ENCODE measurements around the gene VAMP5. TPM values are rescaled to one million over a fixed set of nuclear protein-coding genes. Genes with fewer than 3 reads are reported as not detected.
A peak's percentile ranks its signal among the peaks of the same experiment; 100 is the strongest.

VAMP5 gene
- total and polyA plus RNA-seq, 9 of the 15 experiments (the other 6 are each of a cell fraction or from before 2014, with no cell fraction given) = 0.54 to 1.9 (median 1.5) TPM; not detected in 2

GRCh38 chr2:85595301-85596025 is 11.2 kb downstream of the VAMP5 start, which contains the start of gene RNF181 (continued):
- no peak for TF ChIP-seq ZNF121 (CRISPR knock-in tag; conservative IDR thresholded peaks at IDR 0.05)
- TF ChIP-seq ZNF311 (CRISPR knock-in tag; IDR thresholded peaks at IDR 0.05) = no peak
- TF ChIP-seq KAT8 (IDR thresholded peaks at IDR 0.05; ENCODE audit: low read depth) = no peak
- TF ChIP-seq NR1H2 (CRISPR knock-in tag; IDR thresholded peaks at IDR 0.05) = no peak
- no peak for TF ChIP-seq ZBTB2 (IDR thresholded peaks at IDR 0.05)
- no peak for TF ChIP-seq TRIM24 (IDR thresholded peaks at IDR 0.05)
- no peak for TF ChIP-seq STAT5A (IDR thresholded peaks at IDR 0.05; ENCODE audit: borderline replicate concordance, low read length)
- TF ChIP-seq ZFP30 (CRISPR knock-in tag; IDR thresholded peaks at IDR 0.05; ENCODE audit: borderline replicate concordance) = no peak
- TF ChIP-seq ETV1 (tag; conservative IDR thresholded peaks at IDR 0.05; ENCODE audit: low read depth) = peak; percentile 78; the same call in 1 of the 2 replicates
- TF ChIP-seq SIN3A (IDR thresholded peaks at IDR 0.05; ENCODE audit: borderline replicate concordance in 2 of 2, control insufficient read depth in 1 of 2, low read depth in 2 of 2, low read length in 2 of 2) = peak; percentile 58 to 68; a peak in 2 of 4 replicates
- TF ChIP-seq HES1 (IDR thresholded peaks at IDR 0.05; ENCODE audit: low read depth) = no peak
- TF ChIP-seq MCM7 (IDR thresholded peaks at IDR 0.05) = no peak
- TF ChIP-seq MEF2D (tag; conservative IDR thresholded peaks at IDR 0.05; ENCODE audit: low read depth) = no peak
- no peak; the same call in 1 of the 2 replicates for TF ChIP-seq MYBL2 (IDR thresholded peaks at IDR 0.05; ENCODE audit: low read depth)
- no peak for TF ChIP-seq MYBL2 (CRISPR knock-in tag; IDR thresholded peaks at IDR 0.05; ENCODE audit: borderline replicate concordance)
- peak; percentile 47 to 92 (median 85) for TF ChIP-seq YY1 (IDR thresholded peaks at IDR 0.05; ENCODE audit: borderline replicate concordance in 1 of 3, control insufficient read depth in 1 of 3, extremely low read depth in 1 of 3, insufficient read depth in 3 of 3, insufficient read length in 1 of 3, insufficient replicate concordance in 2 of 3, low read depth in 1 of 3, low read length in 2 of 3)
- TF ChIP-seq ZKSCAN1 (IDR thresholded peaks at IDR 0.05; ENCODE audit: low read depth, low read length) = no peak
- TF ChIP-seq FOXK2 (conservative IDR thresholded peaks at IDR 0.05 in 1 of 2, IDR thresholded peaks at IDR 0.05 in 1 of 2; ENCODE audit: low read depth in 2 of 2) = peak; percentile 36 to 67; a peak in 1 of 4 replicates
- TF ChIP-seq BCOR (IDR thresholded peaks at IDR 0.05) = no peak
- no peak for TF ChIP-seq RERE (CRISPR knock-in tag; IDR thresholded peaks at IDR 0.05; ENCODE audit: borderline replicate concordance)

All from K562 (cell line).